Activated CD8-positive, alpha-beta T cell treated with anti-CD3 and anti-CD28 coated beads for 36 hours (primary cell): Measurements from ENCODE around the gene UPF3A. TPM values are rescaled to one million over a fixed set of nuclear protein-coding genes. Genes with fewer than 3 reads are reported as not detected.

Experiments used
- ATAC-seq: fragments of 200-7000 bp; cut with Tn5 transposase; one replicate; pipeline ENCODE4 v1.10.0; 2021; ENCODE audit warnings: mild to moderate bottlenecking, moderate library complexity
- CTCF ChIA-PET: fragments of 350-600 bp; sonication (Branson Sonifier 250); formaldehyde crosslinking; loops from one replicate; lab custom pipeline; 2021; ENCODE audit warnings: antibody characterized with exemption; lab: Charles Lee
- POLR2A ChIA-PET: fragments of 350-600 bp; sonication (Branson Sonifier 250); formaldehyde crosslinking; loops from one replicate; lab custom pipeline; 2021; ENCODE audit warnings: antibody characterized with exemption; lab: Charles Lee
- DNase-seq: peaks from one replicate; pipeline ENCODE4 v3.0.0-alpha.2; 2020
- H3K27ac Mint-ChIP-seq: one replicate; pipeline ENCODE4 v1.8.0; 2021; ENCODE audit warnings: mild to moderate bottlenecking, mixed read lengths
- H3K27me3 Mint-ChIP-seq: one replicate; pipeline ENCODE4 v1.8.0; 2021; ENCODE audit warnings: mixed read lengths
- H3K36me3 Mint-ChIP-seq: one replicate; pipeline ENCODE4 v1.8.0; 2021; ENCODE audit warnings: low read depth, mixed read lengths
- H3K4me1 Mint-ChIP-seq: one replicate; pipeline ENCODE4 v1.8.0; 2021; ENCODE audit warnings: low read depth, mixed read lengths
- H3K4me3 Mint-ChIP-seq: one replicate; pipeline ENCODE4 v1.8.0; 2021; ENCODE audit warnings: mild to moderate bottlenecking, moderate library complexity, mixed read lengths
- H3K9me3 Mint-ChIP-seq: one replicate; pipeline ENCODE4 v1.8.0; 2021; ENCODE audit warnings: mixed read lengths
- intact Hi-C: fragments of 100-400 bp; cut with micrococcal nuclease; formaldehyde crosslinking; loops from one replicate; pipeline ENCODE4 v1.10.0; 2022
- total RNA-seq, 2 experiments: library from RNA; stranded (reverse); gene quantifications; one replicate each; pipeline ENCODE4 v1.2.3, GENCODE V29; 2021
- TF ChIP-seq, protein P1 (sequence below): fragments of 200-600 bp; IDR thresholded peaks from one replicate; pipeline ENCODE4 v1.8.0; 2022; ENCODE audit warnings: antibody characterized with exemption, mild to moderate bottlenecking

Gene UPF3A
- total RNA-seq, 2 experiments from 2014 or later: 36.7 TPM

- H3K36me3 Mint-ChIP-seq: peaks cover 22% of the 10 kb centered on the region
- POLR2A ChIA-PET: interaction anchor here (1.3 kb wide), 1 partner anchor 10 kb away, joined by 3 read pairs; no protein-coding TSS in a partner anchor
Observed at GRCh38 chr13:114304346-114305034, 23.1 kb downstream of the UPF3A start.

DNA sequence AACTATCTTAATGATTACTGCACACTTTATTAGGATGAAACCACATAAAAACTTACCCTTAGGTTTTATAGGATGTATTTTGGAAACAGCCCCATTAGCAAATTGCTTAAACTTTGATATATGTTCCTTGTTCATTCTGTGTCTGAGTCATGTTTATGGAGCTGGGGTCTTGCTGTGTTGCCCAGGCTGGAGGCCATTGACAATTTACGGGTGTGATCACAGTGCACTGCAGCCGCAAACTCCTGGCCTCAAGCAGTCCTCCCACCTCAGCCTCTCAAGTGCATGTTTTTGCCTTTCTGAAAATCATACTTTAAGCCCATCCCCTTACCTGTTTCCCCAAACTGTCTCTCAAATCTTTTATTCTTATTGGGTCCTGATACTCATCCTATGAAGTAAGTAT, 27.7 kb downstream of the UPF3A start:
- Mint-ChIP-seq H3K36me3 (peaks cover 12% of the 10 kb centered on the region), H3K4me3 (no peak overlapping the region), H3K4me1 (peaks cover 12% of the 10 kb centered on the region), H3K27ac (no peak overlapping the region), H3K27me3 (no peaks in the 10 kb centered on the region), H3K9me3 (no peaks in the 10 kb centered on the region)
- ATAC-seq (no peak), DNase-seq (no peak)
- CTCF ChIA-PET: no interaction called here
- intact Hi-C loops: no loop called here
- TF ChIP-seq, protein P1, sequence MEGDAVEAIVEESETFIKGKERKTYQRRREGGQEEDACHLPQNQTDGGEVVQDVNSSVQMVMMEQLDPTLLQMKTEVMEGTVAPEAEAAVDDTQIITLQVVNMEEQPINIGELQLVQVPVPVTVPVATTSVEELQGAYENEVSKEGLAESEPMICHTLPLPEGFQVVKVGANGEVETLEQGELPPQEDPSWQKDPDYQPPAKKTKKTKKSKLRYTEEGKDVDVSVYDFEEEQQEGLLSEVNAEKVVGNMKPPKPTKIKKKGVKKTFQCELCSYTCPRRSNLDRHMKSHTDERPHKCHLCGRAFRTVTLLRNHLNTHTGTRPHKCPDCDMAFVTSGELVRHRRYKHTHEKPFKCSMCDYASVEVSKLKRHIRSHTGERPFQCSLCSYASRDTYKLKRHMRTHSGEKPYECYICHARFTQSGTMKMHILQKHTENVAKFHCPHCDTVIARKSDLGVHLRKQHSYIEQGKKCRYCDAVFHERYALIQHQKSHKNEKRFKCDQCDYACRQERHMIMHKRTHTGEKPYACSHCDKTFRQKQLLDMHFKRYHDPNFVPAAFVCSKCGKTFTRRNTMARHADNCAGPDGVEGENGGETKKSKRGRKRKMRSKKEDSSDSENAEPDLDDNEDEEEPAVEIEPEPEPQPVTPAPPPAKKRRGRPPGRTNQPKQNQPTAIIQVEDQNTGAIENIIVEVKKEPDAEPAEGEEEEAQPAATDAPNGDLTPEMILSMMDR: no peak
- POLR2A ChIA-PET: no interaction called here

More at GRCh38 chr13:114304346-114305034, 23.1 kb downstream of the UPF3A start:
- DNase-seq (no peak), ATAC-seq (no peak)
- TF ChIP-seq, protein P1: no peak
- Mint-ChIP-seq H3K27me3 (no peaks in the 10 kb centered on the region), H3K9me3 (no peaks in the 10 kb centered on the region), H3K4me1 (no peaks in the 10 kb centered on the region), H3K27ac (no peak overlapping the region), H3K4me3 (no peak overlapping the region)
- CTCF ChIA-PET: no interaction called here
- intact Hi-C loops: no loop called here

GRCh38 chr13:114309806-114310410, 28.5 kb downstream of the UPF3A start:
- ChIA-PET POLR2A (no interaction called here), CTCF (interaction anchor here (1.7 to 2.0 kb wide), 2 partner anchors 29 to 30 kb away, joined by 4 read pairs; no protein-coding TSS in a partner anchor)
- TF ChIP-seq, protein P1: no peak
- peaks cover 11% of the 10 kb centered on the region for H3K36me3 Mint-ChIP-seq
- intact Hi-C loops: no loop called here
- DNase-seq (no peak), ATAC-seq (no peak)
- H3K27ac Mint-ChIP-seq: no peak overlapping the region
- no peaks in the 10 kb centered on the region for H3K9me3 Mint-ChIP-seq
- peaks cover 13% of the 10 kb centered on the region for H3K4me1 Mint-ChIP-seq
- no peaks in the 10 kb centered on the region for H3K27me3 Mint-ChIP-seq
- no peak overlapping the region for H3K4me3 Mint-ChIP-seq

DNA sequence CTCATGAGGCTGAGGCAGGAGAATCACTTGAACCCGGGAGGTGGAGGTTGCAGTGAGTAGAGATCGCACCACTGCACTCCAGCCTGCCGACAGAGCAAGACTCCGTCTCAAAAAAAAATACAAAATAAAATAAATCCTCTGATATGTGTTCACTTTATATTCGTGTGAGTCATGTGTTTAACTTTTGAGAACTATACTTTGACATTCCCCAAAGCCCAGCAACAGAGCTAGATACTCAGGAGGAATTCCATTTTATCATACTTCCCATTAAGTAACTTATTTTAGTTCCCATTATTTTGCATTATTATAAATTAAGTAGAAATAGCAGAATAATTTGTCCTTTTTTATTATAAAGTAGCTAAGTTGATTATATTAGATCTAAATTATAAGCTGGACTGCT, 29.6 kb downstream of the UPF3A start:
- TF ChIP-seq, protein P1: no peak
- no peak for DNase-seq
- intact Hi-C loops: no loop called here
- Mint-ChIP-seq H3K9me3 (no peaks in the 10 kb centered on the region), H3K36me3 (peaks cover 17% of the 10 kb centered on the region), H3K27me3 (no peaks in the 10 kb centered on the region), H3K4me3 (no peak overlapping the region), H3K27ac (no peak overlapping the region), H3K4me1 (peaks cover 20% of the 10 kb centered on the region)
- no peak for ATAC-seq
- ChIA-PET CTCF (interaction anchor here (1.7 to 2.0 kb wide), 2 partner anchors 28 to 31 kb away, joined by 4 read pairs; no protein-coding TSS in a partner anchor), POLR2A (no interaction called here)

DNA sequence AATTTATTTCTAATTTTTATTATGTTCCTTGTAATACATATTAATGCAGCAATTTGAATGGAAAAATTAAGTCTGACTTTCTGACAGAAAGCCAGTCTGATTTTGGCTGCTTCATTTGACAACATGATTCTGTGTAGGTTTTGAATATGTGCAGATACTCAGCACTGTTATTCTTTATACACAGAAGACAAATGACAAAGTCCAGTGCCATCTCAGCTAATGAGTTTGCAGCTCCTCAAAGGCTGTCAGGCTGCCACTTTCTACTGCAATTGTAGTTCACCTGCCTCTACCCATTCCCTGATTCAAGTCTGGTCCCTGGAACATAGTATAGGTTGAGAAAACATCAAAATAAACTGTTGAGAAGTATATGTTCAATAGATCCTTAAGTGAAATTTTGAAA, 30.0 kb downstream of the UPF3A start:
- ChIA-PET POLR2A (no interaction called here), CTCF (interaction anchor here (1.7 to 2.0 kb wide), 2 partner anchors 28 to 31 kb away, joined by 4 read pairs; no protein-coding TSS in a partner anchor)
- intact Hi-C loops: no loop called here
- TF ChIP-seq, protein P1: no peak
- H3K27me3 Mint-ChIP-seq: no peaks in the 10 kb centered on the region
- H3K36me3 Mint-ChIP-seq: peaks cover 17% of the 10 kb centered on the region
- no peak overlapping the region for H3K27ac Mint-ChIP-seq
- ATAC-seq (no peak), DNase-seq (no peak)
- H3K4me3 Mint-ChIP-seq: no peak overlapping the region
- no peaks in the 10 kb centered on the region for H3K9me3 Mint-ChIP-seq
- H3K4me1 Mint-ChIP-seq: peaks cover 20% of the 10 kb centered on the region
